ENCODE results near the gene AGAP1.

Gene AGAP1

DNA sequence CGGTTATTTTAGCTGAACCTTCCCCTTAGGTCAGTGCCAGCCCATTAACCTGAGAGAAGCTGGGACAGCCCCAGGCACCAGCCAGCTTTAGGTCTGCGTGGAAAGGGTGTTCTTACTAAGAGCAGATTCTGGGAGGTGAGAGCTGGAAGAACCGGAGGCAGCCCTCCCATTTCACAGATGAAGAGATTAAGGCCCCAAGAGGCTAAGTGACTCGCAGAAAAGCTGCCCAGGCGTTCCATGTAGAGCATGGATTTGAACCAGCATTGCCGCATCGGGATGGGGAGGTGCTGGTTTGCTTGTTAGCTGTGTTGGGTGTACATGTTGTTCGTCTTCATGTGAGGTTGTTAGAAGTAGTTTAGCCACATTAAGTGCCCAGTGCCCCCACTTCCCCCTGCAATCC lies 203.2 kb downstream of the AGAP1 start:
- no peak for DNase-seq

- no peak for DNase-seq
Measured at GRCh38 chr2:235698028-235698427, 204.2 kb downstream of the AGAP1 start.

- no peak for DNase-seq
Measured at GRCh38 chr2:235698491-235698890, 204.6 kb downstream of the AGAP1 start.

DNA sequence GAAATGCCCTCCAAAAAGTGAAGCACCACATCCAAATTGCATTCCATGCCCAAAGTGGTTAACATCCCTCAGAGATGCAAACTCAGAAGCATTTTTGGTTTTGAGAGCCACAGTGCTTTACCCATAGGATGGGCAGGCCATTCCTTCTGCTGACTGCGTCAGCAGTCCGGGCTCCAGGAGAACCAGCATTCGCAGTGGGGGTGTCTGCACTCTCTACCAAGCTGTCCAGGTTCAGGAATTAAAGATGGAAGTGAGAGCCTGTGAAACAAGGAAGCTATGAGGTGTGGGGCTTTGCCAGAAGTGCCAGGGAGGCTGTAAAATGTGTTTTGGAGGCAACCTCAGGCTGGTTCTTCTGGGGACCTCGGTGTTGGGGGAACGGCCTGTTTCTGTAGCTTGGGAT lies 205.7 kb downstream of the AGAP1 start:
- no peak for DNase-seq

GRCh38 chr2:235701206-235701981 lies 207.6 kb downstream of the AGAP1 start:
- DNase-seq: no peak

DNA sequence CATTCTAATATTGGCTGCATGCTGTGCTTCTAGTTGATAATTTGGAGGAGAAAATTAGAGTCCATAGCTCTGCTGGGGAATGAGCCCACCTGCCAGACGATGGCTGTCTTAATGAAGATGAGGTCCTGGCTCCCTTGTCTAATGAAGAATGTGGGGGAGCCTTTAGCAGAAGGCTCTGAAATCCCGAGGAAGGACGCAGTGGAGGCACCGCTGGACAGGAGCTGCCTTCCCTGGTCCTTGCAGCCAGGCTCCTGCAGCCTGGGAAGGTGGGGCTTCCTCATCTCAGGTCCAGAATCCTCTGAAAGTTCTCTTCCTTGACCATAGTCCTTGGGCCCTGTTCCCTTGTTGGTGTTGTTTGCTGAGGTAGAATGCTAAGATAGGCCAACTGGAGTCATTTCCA lies 208.3 kb downstream of the AGAP1 start:
- no peak for DNase-seq

DNA sequence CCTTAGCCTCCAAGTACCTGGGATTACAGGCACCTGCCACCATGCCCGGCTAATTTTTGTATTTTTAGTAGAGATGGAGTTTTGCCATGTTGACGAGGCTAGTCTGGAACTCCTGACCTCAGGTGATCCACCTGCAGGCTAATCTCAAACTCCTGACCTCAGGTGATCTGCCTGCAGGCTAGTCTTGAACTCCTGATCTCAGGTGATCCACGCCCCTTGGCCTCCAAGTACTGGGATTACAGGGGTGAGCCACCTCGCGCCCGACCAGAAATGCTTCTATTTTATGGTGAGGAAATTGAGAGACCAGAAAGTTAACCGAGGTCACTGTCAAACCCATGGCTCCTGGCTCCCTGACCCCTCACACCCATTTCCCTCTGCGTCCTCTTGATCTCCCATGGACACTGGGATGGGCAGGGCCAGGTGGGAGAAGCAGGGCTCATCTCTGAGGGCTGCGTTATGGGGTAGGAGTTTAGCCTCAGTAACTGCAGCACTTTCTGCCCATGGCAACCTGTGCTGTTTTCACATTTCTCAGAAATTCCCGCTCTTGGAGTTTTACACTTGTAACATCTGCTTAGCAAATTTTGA lies 210.0 kb downstream of the AGAP1 start:
- no peak for DNase-seq

DNA sequence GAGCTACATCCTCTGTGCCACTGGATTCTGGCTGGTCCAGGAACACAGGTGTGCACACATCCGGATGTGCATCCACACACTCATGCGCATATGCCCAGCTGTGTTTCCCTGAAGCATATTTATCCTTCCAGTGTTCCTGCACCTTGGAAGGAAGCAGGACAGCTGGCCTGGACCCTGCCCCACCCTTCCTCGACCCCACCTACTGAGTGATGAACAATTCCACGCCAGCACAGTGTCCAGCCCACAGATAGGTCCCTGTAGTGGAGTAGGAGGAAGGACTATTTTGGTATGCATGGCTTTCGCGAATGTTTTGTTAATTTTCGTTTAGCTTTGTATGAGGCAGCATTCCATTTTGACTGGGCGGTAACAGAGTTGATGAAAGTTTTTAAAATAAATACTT lies 211.5 kb downstream of the AGAP1 start:
- DNase-seq: no peak

DNA sequence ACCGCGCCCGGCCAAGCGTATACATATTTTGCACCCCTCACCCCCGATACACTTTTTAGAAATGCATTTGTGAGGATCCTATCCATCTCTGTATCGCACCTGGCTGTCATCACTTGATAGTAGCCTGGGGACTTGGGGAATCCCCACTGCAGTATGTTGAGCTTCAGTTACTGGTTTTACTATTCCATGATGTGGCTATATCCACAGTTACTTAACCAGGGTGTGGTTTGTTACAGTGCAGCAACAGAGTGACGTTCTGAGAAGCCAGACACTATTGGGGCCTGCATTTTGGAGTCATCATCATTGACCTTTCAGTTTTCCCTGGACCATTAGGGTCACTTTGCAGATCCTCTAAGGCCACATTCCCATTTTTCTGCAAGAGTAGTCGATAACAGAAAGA lies 212.7 kb downstream of the AGAP1 start:
- no peak for DNase-seq

DNA sequence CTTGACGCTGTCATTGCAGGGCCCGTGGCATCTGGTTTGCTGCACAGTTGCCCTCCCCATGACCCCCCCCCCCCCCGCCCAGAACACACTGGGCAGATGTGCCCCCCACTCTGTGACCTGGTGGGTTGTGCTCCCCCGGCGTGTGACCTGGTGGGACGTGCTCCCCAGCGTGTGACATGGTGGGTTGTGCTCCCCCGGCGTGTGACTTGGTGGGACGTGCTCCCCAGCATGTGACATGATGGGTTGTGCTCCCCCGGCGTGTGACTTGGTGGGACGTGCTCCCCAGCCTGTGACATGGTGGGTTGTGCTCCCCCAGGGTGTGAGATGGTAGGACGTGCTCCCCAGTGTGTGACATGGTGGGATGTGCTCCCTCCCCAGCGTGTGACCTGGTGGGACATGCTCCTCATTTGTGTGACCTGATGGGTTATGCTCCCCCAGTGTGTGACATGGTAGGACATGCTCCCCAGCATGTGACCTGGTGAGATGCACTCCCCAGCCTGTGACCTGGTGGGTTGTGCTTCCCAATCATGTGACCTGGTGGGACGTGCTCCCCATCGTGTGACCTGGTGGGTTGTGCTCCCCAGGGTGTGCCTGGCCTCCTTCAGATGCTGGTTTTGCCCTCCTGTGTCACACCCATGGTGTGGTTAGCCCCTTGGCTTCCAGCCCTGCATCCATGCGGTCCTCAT lies 213.7 kb downstream of the AGAP1 start:
- DNase-seq: no peak

DNA sequence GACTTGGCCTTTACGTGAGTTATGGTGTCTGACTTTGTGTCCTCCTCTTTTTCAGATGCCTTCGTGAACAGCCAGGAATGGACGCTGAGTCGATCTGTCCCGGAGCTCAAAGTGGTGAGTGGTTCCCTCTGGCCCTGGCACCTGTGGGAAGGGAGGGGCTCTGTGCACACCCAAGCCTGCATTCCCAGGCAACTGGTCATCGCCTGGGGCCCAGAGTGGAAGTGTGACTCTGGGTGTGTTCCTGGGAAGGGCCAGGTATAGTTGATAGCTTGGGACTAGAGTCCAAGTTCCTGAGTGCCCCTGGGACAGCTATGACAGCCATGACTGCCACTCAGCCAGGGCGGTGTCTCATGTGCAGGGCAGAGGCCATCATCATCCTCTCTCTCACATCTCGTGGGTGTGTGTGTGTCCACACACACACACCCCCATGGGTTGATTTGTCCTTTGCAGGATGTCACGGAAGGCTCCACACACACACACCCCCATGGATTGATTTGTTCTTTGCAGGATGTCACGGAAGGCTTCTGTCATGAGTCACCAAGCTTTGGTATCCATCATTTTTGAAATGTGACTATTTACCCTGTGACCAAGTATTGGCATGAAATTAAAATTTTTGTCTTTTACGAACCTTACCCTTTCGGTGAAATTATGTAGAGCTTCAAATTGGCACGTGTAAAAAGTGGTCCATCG lies 215.4 kb downstream of the AGAP1 start:
- DNase-seq: no peak

DNA sequence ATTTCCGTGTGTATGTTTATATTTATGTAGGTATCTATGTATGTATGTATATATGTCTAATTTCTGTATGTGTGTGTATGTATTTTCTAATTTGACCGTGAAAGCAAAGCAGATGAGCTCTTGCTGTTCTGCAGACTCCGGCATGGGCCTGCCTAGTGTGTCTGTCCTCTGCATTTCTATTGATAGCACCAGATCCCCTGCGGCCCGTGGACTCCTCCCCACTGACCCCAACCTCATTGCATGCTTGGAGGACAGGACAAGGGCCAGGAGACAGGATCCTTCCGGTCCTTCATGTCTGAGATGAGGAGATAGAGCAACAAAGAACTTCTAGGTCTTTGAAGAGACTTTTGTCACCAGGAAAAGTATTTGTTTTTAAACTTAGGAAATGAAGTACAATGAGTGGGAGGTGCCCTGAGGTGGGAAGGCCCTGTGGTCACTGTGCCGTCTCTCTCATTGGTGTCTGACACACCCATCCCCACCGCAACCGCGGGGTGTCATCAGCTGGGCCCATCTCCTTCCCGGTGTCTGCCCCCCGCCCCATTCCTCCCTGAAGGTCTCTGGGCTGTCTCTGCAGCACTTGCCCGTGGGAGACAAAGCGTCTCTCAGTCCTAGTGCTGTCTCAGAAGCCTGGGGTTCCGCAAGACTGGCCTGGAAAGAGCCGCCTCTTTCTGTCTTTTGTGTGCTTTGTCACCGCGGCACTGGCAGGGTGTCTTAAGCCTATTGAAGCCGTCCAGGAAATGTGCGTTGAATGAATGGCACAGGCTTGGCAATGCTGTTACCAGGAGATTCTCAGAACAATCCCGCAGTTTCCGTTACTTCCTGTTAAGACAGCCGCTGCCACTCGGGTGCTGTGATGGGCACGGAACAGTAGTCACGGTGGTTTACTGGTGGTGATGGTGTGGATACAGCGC lies 216.4 kb downstream of the AGAP1 start:
- no peak for DNase-seq

DNA sequence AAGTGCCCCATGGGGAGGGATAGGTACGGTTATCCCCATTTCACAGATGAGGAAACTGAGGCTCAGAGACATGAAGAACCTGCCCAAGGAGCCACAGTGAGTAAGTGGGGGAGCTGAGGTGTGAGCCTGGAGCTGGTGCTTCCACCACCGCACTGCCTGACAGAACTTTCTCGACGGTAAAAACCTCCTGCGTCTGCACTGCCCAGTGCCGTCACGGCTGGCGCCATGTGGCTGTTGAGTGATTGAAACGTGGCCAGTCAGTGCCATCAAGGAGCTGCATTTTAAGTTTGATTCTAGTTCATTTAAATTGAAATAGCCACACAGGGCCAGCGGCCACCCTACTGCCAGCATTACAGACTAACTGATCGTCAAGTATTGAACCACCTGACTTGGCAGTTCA lies 217.1 kb downstream of the AGAP1 start:
- no peak for DNase-seq

- no peak for DNase-seq
Measured at GRCh38 chr2:235711527-235711926, 217.7 kb downstream of the AGAP1 start.

DNA sequence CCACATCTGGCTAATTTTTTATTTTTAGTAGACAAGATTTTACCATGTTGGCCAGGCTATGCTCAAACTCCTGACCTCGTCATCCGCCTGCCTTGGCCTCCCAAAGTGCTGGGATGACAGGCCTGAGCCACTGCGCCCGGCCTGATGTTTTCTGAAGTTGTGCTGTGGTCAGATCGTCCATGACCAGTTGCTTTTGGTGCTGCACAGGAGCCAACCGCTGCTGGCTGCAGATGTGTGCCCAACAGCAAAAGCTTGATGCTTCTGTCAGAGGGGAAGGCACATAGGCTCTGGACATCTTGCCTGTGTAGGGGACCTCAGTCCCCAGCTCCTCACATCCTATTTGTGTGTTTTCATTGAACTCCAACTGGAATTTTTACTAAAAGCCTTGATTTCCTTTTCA lies 218.3 kb downstream of the AGAP1 start:
- no peak for DNase-seq

DNA sequence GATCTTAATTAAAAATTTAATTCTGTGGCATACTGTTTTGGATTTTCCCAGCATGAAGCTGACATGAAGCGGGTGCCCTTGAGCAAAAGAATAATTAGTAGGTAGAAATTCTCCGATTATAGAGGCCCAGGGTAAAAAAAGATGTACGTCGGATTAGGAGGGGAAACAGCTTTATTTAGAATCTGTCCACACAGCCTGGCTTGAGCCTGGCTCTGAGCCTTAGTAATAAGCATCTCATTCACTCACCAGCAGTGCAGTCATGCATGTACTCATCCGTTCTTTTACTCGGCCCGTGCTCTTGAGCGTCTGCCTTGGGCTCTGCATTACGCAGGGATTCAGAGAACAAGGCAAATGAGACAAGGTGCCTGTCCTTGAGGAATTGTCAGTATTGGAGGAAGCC lies 219.3 kb downstream of the AGAP1 start:
- no peak for DNase-seq

DNA sequence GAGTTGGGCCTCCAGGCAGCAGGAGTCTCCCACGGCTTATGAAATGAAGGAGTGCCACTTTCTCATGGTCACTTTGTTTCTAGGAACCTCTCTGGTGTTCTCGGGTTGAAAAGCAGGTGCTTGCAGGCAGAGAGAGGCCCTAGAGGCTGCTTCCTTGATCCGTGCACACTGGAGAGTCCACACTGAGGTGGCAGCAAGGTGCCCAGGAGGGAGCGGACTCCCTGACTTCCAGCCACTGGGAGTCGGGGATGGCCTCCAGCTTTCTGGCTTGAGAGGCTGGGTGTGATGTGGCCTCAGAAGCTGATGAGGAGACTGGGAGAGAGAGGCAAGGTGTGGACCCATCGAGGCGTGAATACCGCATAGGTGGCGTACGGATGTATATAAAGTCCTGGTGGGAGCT lies 221.8 kb downstream of the AGAP1 start:
- DNase-seq: no peak

GRCh38 chr2:235716875-235717496 lies 223.1 kb downstream of the AGAP1 start:
- no peak for DNase-seq

- DNase-seq: no peak
Measured at GRCh38 chr2:235719146-235719942, 225.5 kb downstream of the AGAP1 start.

- DNase-seq: no peak
Measured at GRCh38 chr2:235721625-235722024, 227.8 kb downstream of the AGAP1 start.

DNA sequence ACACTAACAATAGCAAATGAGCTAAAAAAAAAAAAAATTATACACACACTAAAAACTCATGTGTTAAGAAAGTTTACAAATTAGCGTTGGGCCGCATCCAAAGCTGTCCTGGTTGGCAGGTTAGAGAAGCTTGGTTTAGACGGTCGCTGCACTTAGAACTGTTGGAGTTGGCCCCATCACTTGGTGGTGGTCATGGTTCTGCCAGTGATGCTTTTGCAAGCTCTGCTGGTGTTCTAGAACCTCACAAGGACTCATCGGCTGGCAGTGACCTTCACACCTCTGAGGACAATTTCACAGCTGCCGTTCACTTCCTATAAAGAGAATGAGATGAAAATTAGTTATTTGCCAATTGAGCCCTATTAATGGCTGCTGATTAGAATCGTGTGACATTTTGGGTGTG lies 229.0 kb downstream of the AGAP1 start:
- no peak for DNase-seq

Measured in activated CD4-positive, alpha-beta T cell treated with anti-CD3 and anti-CD28 coated beads, Interleukin-10, Interleukin-2, amounts not matched to agents 100 ng/mL and 50 ng/mL, durations not matched to agents 16 hours and 8 hours (primary cell).